ENCODE results near the gene SCAF1.
"Not testable (repeated sequence)": the region's sequence is repeated elsewhere in the genome, so short reads cannot be mapped to it uniquely, and the experiment has no call there.

SCAF1 gene

DNA sequence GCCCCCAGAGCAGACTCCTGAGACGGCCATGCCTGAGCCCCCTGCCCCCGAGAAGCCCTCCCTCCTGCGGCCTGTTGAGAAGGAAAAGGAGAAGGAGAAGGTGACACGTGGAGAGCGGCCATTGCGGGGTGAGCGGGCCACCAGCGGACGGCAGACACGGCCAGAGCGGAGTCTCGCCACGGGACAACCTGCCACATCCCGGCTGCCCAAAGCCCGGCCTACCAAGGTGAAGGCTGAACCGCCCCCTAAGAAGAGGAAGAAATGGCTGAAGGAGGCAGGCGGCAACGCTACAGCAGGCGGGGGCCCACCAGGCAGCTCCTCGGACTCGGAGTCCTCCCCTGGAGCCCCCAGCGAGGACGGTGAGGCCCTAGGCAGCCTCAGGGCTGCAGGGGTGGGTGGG, 26.1 kb upstream of the SCAF1 start:
- no peak for DNase-seq (ENCODE audit: low read depth)
- TF ChIP-seq, protein P1, sequence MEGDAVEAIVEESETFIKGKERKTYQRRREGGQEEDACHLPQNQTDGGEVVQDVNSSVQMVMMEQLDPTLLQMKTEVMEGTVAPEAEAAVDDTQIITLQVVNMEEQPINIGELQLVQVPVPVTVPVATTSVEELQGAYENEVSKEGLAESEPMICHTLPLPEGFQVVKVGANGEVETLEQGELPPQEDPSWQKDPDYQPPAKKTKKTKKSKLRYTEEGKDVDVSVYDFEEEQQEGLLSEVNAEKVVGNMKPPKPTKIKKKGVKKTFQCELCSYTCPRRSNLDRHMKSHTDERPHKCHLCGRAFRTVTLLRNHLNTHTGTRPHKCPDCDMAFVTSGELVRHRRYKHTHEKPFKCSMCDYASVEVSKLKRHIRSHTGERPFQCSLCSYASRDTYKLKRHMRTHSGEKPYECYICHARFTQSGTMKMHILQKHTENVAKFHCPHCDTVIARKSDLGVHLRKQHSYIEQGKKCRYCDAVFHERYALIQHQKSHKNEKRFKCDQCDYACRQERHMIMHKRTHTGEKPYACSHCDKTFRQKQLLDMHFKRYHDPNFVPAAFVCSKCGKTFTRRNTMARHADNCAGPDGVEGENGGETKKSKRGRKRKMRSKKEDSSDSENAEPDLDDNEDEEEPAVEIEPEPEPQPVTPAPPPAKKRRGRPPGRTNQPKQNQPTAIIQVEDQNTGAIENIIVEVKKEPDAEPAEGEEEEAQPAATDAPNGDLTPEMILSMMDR (conservative IDR thresholded peaks at IDR 0.05; ENCODE audit: control insufficient read depth, insufficient read depth, low read depth, low read length) = no peak
- no peak overlapping the region for H3K4me3 ChIP-seq (ENCODE audit: control insufficient read depth, low read depth, low read length)

DNA sequence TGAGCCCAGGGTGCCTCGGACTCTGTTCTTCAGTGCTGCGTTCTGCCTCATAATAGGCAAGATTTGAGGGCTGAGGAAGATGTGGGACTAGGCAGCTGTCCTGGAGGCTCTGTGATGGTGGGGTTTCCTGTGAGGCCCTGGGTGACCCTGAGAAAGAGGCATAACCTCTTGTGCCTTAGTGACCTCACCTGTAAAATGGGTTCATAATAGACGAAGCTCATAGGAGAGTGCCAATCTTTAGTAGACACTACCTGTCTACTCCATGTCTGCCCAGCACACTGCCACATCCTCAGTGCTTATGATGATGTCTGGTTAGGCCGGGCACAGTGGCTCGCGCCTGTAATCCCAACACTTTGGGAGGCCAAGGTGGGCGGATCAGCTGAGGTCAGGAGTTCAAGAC, 25.5 kb upstream of the SCAF1 start:
- TF ChIP-seq, protein P1 (conservative IDR thresholded peaks at IDR 0.05; ENCODE audit: control insufficient read depth, insufficient read depth, low read depth, low read length) = no peak
- H3K4me3 ChIP-seq (ENCODE audit: control insufficient read depth, low read depth, low read length) = no peak overlapping the region

DNA sequence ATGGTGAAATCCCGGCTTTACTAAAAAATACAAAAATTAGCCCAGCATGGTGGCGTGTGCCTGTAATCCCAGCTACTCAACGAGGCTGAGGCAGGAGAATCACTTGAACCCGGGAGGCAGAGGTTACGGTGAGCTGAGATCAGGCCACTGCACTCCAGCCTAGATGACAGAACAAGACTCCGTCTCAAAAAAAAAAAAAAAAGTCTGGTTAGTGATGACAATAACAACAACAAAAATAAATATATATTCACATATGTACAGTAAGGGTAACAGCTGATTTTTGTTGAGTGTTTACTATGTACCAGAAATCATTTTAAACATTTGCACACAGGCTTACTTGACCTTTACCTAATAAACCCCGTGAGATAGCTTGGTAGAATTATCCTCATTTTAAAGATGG, 25.1 kb upstream of the SCAF1 start:
- DNase-seq (ENCODE audit: low read depth) = no peak
- H3K4me3 ChIP-seq (ENCODE audit: control insufficient read depth, low read depth, low read length) = no peak overlapping the region
- TF ChIP-seq, protein P1 (conservative IDR thresholded peaks at IDR 0.05; ENCODE audit: control insufficient read depth, insufficient read depth, low read depth, low read length) = no peak

More for the DNA sequence above, 25.5 kb upstream of the SCAF1 start:
- no peak for DNase-seq (ENCODE audit: low read depth)

DNA sequence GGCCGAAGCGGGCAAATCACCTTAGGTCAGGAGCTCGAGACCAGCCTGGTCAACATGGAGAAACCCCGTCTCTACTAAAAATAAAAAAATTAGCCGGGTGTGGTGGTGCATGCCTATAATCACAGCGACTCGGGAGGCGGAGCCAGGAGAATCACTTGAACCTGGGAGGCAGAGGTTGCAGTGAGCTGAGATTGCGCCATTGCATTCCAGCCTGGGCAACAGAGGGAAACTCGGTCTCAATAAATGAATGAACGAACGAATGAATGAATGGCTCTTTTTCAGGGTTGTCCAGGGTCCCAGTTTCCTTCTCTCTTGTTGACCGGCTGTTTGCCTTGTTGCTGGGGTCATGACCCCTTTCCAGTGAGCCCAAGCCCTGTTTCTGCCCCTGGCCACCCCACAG, 24.1 kb upstream of the SCAF1 start:
- DNase-seq (ENCODE audit: low read depth); H3K4me3 ChIP-seq (ENCODE audit: control insufficient read depth, low read depth, low read length): not testable (repeated sequence)

DNA sequence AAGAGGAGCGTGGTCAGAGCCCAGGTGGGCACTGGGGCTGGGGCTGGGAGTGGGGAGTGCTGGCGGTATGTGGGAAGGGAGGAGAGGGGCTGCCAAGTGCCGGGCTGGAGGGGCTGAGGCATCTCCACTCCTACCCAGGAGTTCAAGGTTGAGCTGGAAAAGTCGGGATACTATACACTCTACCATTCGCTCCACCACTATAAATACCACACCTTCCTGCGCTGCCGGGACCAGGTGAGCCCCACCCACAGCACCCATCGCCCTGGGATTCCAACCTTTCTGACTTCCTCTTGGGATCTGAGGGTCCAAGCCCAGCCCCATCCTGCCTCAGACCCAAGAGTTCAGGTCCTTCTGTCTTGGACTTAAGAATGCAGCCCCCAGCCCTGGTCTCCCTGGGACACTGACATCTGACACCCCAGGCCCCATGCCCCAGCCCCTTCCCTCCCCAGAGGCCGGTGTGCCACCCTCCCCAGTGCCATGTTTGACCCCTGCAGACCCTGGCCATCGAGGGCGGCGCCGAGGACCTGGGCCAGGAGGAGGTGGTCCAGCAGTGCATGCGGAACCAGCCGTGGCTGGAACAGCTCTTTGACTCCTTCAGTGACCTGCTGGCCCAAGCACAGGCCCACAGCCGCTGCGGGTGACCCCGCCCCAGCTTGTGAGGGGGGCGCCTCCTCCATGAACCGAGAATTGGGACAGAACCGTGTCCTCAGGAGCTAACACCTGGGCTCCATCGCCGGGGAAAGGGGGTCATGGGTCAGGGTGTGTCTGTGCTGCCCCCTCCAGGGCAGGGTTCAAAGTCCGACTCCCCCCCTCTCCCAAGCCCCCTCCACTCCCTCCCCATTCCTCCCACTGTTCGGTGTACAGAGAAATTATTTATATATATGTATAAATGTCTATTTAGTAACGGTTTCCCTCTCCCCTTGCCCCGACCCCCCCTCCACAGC, 16.8 kb upstream of the SCAF1 start:
- H3K4me3 ChIP-seq (ENCODE audit: control insufficient read depth, low read depth, low read length) = no peak overlapping the region
- DNase-seq (ENCODE audit: low read depth) = no peak
- TF ChIP-seq, protein P1 (conservative IDR thresholded peaks at IDR 0.05; ENCODE audit: control insufficient read depth, insufficient read depth, low read depth, low read length) = no peak

DNA sequence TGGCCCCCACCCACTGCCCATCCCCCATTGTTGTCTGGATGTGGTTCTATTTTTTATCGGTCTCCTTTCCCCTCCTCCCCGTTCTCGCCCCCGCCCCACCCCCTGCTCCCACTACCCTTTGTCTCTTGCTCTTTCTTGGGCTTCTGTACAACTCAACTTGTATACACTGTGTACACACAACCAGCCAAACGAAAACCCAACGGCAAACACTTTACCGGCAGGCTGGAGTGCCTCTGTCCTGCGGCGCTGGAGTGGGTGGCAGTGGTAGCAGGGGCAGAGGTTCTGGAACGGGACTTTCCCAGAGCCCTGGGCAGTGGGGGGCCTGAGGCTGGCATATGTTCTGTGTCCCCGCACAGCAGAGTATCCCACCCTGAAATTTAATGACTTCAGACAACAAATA, 15.8 kb upstream of the SCAF1 start:
- no peak for DNase-seq (ENCODE audit: low read depth)
- no peak overlapping the region for H3K4me3 ChIP-seq (ENCODE audit: control insufficient read depth, low read depth, low read length)
- TF ChIP-seq, protein P1 (conservative IDR thresholded peaks at IDR 0.05; ENCODE audit: control insufficient read depth, insufficient read depth, low read depth, low read length) = no peak

DNA sequence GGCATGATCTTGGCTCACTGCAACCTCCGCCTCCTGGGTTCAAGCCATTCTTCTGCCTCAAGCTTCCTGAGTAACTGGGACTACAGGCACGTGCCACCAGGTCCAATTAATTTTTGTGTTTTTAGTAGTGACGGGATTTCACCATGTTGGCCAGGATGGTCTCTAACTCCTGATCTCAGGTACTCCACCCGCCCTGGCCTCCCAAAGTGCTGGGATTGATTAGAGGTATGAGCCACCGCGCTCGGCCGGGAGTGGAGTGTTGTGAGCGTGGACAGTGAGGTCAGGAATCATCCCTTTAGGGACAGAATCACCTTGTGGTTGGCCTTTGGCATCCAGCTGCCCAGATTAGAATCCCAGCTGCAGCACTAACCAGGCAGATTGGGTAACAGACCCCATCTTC, 12.3 kb upstream of the SCAF1 start:
- no peak overlapping the region for H3K4me3 ChIP-seq (ENCODE audit: control insufficient read depth, low read depth, low read length)
- DNase-seq (ENCODE audit: low read depth) = no peak
- TF ChIP-seq, protein P1 (conservative IDR thresholded peaks at IDR 0.05; ENCODE audit: control insufficient read depth, insufficient read depth, low read depth, low read length) = no peak

Measured in fibroblast of mammary gland (primary cell).